Caki2 (cell line): ENCODE results near the gene PADI3. TPM values are rescaled to one million over a fixed set of nuclear protein-coding genes. Genes with fewer than 3 reads are reported as not detected.

ENCODE experiments used
- DNase-seq: peaks from one replicate; pipeline ENCODE4 v3.0.0-alpha.2; 2015; ENCODE audit warnings: low read depth
- in situ Hi-C: cut with HindIII; loops from 2 replicates; pipeline ENCODE4 v1.10.0; 2016; ENCODE audit warnings: low sequenced_read_pairs, low pct_unique_long_range_greater_than_20kb, mixed read lengths
- total RNA-seq: library from RNA; depleted of rRNA; stranded (reverse); fragments of >200 nt; shearing (Covaris generic); gene quantifications from 2 replicates; pipeline ENCODE4 v1.2.3, GENCODE V29; 2014; ENCODE audit warnings: low replicate concordance

PADI3 gene
- total RNA-seq, 1 experiment from 2014 or later, result 82.9 TPM

DNA sequence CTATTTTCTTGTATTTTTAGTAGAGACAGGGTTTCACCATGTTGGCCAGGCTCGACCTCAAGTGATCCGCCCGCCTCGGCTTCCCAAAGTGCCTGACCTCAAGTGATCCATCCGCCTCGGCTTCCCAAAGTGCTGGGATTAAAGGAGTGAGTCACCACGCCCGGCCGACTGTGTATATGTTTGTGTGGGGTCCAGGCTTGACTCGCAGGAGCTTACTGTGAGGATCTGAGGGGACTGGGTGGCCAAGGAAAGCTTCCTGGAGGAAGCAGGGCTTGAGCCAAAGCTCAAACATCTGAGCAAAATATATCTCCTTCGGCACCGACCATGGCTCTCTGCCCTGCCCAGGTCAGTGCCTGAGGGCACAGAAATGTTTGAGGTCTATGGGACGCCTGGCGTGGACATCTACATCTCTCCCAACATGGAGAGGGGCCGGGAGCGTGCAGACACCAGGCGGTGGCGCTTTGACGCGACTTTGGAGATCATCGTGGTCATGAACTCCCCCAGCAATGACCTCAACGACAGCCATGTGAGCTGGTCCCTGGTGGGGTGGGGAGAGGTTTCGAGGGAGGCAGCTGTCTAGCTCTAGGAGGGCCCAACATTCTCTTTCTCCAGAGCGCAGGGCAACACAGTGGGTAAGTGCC is 10.5 kb downstream of the PADI3 start:
- DNase-seq, result no peak
- in situ Hi-C loops, result no loop called here

- in situ Hi-C loops, result no loop called here
- no peak for DNase-seq
These were observed 11.4 kb downstream of the PADI3 start for GRCh38 chr1:17260264-17260663.

GRCh38 chr1:17260738-17261137 is 11.8 kb downstream of the PADI3 start:
- in situ Hi-C loops, result no loop called here
- DNase-seq, result no peak

DNA sequence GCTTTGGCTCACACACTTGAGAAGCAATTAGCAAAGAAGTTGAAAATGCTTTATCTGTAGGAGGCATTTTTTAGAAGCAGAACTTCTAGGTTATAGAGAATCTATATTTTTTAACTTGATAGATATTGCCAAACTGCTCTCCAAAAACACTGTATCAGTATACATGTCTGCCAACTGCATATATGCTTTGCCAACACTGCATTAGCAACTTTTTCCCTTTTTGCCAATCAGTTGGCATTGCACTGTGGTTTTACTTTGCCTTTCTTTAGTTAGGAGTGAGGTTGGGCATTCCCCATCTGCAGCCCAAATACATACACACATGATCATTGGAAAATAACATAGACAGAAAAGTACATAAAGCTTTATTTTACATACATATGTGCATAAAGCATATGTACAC is 15.0 kb downstream of the PADI3 start:
- DNase-seq, result no peak
- in situ Hi-C loops, result no loop called here

DNA sequence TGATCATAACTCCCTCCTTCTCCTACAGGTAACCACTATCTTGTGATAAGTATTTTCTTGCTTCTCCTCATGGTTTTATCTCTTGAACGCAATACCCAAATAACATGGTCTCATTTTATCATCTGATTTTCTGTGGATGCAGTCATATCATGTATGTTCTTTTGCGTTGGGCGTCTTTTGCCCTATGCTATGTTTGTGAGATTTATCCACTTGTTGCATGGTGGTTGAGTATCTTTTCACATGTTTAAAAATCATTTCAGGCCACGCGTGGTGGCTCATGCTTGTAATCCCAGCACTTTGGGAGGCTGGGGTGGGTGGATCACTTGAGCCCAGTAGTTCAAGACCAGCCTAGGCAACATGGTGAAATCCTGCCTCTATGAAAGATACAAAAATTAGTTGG is 15.6 kb downstream of the PADI3 start:
- no peak for DNase-seq
- in situ Hi-C loops, result no loop called here

GRCh38 chr1:17265162-17265561 is 16.3 kb downstream of the PADI3 start:
- in situ Hi-C loops, result no loop called here
- DNase-seq, result no peak

DNA sequence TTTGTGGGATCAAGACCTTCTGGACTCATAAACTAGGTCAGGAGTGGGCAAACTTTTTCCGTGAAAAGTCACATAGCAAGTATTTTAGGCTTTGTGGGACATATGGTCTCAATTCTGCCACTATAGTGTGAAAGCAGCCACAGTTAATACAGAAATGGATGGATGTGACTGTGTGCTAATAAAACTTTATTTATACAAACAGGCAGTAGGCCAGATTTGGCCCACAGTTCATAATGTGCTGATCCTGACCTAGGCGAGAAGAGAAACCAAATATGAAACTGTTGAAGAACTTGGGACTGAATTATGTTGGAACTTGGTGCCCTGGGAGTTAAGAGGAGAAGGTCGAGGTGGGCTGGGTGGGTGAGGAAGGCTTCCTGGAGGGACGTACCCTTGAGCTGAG is 17.1 kb downstream of the PADI3 start:
- in situ Hi-C loops, result no loop called here
- DNase-seq, result no peak

- in situ Hi-C loops, result no loop called here
- no peak for DNase-seq
These were observed 22.2 kb downstream of the PADI3 start for GRCh38 chr1:17270891-17271765.

- in situ Hi-C loops, result no loop called here
- no peak for DNase-seq
These were observed 23.2 kb downstream of the PADI3 start for GRCh38 chr1:17272066-17272465.

DNA sequence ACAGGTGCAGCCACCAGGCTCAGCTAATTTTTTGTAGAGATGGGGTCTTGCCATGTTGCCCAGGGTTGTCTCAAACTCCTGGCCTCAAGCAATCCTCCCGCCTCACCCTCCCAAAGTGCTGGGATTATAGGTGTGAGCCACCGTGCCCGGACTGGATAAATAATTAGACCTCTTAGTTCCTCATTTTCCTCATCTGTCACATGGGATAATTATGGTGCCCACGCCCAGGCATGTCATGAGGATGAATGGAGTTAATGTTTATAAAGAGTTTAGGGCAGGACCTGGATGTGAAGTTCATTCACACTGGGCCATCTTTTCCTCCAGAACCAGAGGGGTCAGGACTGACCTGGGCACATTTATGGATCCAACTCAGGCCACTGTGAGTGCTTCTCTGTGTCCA is 23.7 kb downstream of the PADI3 start:
- in situ Hi-C loops, result no loop called here

GRCh38 chr1:17273096-17273495 is 24.2 kb downstream of the PADI3 start:
- no peak for DNase-seq
- in situ Hi-C loops, result no loop called here

More for the DNA sequence above, 23.7 kb downstream of the PADI3 start:
- DNase-seq, result peak; percentile 28

- in situ Hi-C loops, result no loop called here
- DNase-seq, result no peak
These were observed 25.6 kb downstream of the PADI3 start for GRCh38 chr1:17274186-17275170.

DNA sequence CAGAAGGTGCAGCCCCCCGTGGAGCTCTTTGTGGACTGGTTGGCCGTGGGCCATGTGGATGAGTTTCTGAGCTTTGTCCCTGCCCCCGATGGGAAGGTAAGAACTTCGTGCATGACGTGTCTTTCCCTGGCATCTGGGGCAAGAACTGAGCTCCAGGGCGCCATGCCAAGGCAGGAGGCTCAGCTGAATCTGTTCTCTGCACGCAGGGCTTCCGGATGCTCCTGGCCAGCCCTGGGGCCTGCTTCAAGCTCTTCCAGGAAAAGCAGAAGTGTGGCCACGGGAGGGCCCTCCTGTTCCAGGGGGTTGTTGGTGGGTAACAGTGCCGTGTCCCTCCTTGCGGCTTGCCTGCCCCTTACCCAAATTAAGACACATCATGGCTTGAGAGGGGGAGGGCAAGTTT is 27.7 kb downstream of the PADI3 start:
- DNase-seq, result no peak
- in situ Hi-C loops, result no loop called here

DNA sequence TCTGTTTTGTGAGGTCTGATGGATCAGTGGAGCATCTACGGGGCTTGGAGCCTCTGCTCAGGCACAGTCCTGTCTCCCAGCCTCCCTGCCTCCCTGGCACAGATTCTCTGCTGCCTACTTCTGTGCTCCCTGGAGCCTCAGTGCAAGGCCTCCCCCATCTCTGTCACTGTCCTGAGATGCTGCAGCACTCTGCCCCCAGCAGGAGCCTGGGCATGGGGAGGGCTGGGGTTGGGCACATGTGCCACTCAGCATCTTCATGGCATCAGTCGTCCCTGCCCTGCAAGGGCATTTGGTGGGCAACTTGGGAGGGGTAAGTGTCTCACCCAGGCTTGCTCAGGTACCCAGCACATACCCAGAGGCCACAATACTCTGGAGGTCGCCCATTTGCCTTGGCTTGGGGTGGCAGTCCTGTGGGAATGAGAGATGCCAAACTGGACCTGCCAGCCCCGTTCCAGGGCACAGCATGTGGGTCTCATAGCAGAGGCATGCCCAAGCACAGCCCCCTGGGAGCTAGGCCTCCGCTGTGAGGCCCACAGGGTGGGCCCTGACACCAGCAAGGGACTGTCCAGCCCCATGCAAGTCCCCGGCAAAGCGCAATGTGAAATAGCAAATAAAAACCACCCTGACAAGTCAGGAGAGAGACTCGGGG is 28.7 kb downstream of the PADI3 start:
- DNase-seq, result no peak
- in situ Hi-C loops, result no loop called here

- in situ Hi-C loops, result no loop called here
- no peak for DNase-seq
These were observed 30.3 kb downstream of the PADI3 start for GRCh38 chr1:17278996-17279830.

- DNase-seq, result no peak
These were observed 31.5 kb downstream of the PADI3 start for GRCh38 chr1:17280436-17280835.

DNA sequence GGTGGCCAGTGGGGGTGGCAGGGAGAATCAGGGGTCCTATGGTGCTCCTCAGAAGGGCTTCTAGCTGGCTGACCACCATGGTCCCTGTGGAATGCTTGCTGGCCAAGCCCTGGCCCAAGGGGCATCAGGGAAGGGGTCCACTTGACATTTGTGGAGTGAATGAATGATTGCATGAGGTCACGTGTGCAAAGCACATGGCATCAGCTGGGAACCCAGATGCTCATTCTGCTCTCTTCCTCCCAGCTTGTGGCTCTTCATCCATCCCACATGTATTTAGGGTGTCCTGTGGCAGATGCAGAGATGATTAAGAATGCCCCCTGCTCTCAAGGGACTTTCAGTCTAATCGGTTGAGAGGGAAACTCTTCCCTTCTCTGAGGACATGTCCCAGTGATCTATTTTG is 32.0 kb downstream of the PADI3 start:
- in situ Hi-C loops, result no loop called here
- no peak for DNase-seq

More at GRCh38 chr1:17280436-17280835, 31.5 kb downstream of the PADI3 start:
- in situ Hi-C loops, result no loop called here
